Stimulated activated CD4-positive, alpha-beta T cell treated with anti-CD3 and anti-CD28 coated beads, Interleukin-4, amount 100 ng/mL, for 4 hours (primary cell): ENCODE results near the gene HES4.
A peak's percentile ranks its signal among the peaks of the same experiment; 100 is the strongest.
"Not testable (repeated sequence)": the region's sequence is repeated elsewhere in the genome, so short reads cannot be mapped to it uniquely, and the experiment has no call there.

Experiments used
- DNase-seq, 2 experiments: peaks; one replicate each; pipeline ENCODE4 v3.0.0-alpha.2; 2020

HES4 gene

DNA sequence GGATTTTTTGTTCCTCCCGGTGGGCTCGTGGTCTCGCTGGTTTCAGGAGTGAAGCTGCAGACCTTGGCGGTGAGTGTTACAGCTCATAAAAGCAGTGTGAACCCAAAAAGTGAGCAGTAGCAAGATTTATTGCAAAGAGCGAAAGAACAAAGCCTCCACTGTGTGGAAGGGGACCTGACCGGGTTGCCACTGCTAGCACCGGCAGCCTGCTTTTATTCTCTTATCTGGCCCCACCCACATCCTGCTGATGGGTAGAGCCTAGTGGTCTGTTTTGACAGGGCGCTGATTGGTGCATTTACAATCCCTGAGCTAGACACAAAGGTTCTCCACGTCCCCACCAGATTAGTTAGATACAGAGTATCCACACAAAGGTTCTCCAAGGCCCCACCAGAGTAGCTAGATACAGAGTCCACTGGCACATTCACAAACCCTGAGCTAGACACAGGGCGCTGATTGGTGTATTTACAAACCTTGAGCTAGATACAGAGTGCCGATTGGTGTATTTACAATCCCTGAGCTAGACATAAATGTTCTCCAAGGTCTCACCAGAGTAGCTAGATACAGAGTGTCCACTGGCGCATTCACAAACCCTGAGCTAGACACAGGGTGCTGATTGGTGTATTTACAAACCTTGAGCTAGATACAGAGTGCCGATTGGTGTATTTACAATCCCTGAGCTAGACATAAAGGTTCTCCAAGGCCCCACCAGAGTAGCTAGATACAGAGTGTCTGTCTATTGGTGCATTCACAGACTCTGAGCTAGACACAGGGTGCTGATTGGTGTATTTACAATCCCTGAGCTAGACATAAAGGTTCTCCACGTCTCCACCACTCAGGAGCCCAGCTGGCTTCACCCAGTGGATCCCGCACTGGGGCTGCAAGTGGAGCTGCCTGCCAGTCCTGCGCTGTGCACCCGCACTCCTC is 17.8 kb upstream of the HES4 start:
- not testable (repeated sequence) for DNase-seq

DNA sequence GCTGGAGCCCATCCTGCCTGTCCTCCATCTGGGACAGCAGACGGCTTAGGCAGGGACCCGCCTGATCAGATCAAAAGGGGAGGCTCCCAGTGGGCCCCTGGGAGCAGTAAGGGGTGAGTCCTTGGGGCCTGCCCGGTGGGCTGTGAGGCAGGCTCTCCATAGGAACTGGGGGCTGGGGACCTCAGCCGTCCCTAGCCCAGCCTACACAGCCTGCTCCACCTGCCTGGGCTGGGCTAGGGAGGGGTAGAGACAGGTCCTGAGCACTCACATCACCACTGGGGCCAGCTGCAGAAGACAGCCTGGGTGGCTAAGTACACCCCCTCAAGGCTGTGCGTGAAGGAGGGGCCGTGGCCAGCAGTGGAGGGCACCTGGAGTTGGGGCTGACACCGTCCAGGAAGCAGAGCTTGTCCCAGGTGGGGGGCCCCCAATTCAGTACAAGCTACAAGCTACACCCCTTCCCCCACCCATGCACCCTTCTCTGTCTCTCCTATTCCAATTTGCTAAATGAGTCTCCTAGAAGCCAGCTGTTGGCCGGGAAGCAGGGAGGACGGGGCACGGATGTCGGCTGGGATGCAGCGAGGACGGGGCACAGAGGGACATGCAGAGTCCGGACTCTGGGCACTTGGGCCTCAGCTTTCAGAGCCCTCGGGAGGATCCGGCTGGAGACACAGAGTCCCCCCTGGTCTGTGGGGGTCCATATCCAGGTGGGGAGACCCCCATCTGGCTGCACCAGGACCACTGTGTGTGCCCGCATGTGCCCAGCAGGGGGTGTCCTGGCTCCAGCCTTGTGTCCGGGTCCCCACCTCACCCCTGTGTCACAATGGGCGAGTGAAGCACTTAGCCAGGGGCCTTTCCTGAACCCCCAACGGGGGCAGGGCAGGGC is 15.1 kb upstream of the HES4 start:
- no peak for DNase-seq

DNA sequence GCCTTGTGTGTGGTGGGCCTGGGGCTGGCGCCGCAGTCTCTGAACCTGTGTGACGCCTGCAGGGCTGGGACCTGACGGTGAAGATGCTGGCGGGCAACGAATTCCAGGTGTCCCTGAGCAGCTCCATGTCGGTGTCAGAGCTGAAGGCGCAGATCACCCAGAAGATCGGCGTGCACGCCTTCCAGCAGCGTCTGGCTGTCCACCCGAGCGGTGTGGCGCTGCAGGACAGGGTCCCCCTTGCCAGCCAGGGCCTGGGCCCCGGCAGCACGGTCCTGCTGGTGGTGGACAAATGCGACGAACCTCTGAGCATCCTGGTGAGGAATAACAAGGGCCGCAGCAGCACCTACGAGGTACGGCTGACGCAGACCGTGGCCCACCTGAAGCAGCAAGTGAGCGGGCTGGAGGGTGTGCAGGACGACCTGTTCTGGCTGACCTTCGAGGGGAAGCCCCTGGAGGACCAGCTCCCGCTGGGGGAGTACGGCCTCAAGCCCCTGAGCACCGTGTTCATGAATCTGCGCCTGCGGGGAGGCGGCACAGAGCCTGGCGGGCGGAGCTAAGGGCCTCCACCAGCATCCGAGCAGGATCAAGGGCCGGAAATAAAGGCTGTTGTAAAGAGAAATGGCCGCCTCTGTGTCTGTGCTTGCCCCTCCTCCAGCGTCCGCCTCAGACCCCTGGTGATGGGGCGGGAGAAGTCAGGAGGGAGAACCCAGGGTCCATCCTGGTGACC is 14.2 kb upstream of the HES4 start:
- DNase-seq = no peak

GRCh38 chr1:1013105-1013921 is 13.4 kb upstream of the HES4 start, which contains the start of gene ISG15:
ISG15 (plus strand) TSS chr1:1013497; CDS start chr1:1013574, 77 bp downstream.
- DNase-seq = peak; percentile 76 to 91

- DNase-seq = not testable (repeated sequence)
These were observed 12.8 kb upstream of the HES4 start for GRCh38 chr1:1012736-1013104.

- DNase-seq = no peak
These were observed 11.6 kb upstream of the HES4 start for GRCh38 chr1:1011396-1011949.

GRCh38 chr1:1010131-1010530 is 10.2 kb upstream of the HES4 start:
- DNase-seq = not testable (repeated sequence)

GRCh38 chr1:1006305-1007159 is 6.6 kb upstream of the HES4 start:
- no peak for DNase-seq

GRCh38 chr1:1005774-1006304 is 5.9 kb upstream of the HES4 start:
- DNase-seq = no peak

DNA sequence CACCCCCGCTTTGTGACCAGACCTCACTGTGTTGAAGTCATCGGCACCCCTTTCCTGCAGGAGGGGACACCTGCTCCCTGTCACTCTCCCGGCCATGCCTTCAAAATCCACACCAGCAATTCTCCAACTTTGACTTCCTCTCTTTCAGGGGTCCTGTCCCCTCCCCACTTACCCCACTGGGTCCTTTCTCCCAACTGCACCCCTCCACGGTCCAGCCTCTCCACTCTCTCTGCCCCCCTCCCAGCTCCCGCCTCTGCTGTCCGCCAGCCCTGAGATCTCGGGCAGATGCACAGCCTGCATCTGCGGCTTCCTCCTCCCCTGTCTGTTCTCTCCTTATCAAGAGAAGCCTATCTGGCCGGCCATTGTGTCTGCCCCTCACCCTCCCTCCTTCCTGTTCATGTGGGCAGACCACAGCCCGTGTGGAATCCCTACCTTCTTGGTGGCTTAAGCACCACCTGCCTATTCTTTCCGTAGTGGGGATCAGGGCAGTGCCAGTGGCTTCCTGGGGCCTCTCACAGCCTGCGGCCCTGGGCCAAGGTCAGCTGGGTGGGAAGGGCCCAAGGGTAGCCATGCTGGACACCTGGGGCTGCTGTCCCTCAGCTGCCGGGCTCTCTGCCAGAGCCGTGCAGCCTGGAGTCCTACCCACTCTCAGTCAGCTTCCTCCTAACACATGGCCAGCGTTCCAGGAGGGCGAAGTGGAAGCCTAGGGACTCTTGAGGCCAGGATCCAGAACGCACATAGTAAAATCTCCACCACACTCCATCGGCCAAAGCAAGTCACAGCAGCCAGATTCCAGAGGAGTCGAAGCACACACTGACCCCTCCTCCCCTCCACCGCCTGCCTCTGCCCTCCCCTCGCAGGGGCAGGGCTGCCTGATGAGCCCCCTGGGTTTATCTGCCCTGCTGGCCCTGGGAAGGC is 5.1 kb upstream of the HES4 start:
- DNase-seq = no peak

DNA sequence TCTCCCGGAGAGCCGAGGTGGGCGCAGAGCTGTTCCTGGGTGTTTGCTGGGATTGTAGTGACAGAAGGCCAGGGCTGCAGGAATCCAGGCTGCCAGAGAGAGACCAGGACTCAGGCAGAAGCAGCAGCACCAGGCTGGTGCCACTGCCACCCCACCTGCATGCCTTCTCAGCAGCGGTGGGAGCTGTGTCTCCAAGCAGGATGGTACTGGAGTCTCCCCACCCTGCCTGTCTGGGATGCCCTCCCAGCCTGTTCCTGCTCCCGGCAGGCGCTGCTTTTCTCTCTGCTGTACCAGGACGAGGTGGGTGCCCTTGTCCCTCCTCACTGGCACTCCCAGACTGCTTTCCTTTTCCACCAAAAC is 4.5 kb upstream of the HES4 start:
- no peak for DNase-seq

DNA sequence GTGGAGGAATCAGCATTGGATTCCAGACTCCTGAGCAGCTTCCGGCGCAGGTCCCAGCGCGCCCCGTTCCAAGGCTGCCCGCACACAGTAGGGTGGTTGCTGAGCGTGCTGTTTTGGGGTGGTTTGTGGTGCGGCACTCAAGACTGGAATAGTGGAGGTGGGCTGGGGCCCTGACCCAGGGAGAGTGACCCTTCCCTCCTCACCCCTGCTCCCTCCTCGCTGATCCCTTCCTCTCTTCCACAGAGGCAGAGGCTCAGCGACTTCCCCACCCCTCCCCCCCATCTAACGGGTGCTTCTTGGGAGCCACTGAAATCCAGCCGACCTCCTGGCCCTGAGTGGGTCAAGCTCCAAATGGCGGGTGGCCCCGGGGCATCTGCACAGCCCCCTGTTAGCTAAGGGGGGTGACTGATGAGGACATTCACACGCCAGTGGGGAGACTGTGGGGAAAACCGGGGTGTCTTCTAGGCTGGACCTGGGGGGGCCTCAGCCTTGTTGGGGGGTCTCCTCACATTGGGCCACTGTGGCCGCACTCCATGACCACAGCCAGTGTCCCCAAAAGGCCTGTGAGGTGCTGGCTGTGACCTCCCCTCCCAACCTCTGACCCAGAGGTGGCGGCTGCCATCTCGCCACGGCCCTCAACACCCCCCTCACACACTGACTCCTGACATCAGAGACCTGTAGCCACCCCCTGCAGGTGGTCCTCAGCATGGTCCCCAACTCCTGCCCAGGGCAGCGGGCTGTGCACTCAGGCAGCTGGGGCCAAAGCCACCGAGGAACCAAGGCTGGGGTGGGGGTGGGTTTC is 3.9 kb upstream of the HES4 start:
- DNase-seq = no peak

DNA sequence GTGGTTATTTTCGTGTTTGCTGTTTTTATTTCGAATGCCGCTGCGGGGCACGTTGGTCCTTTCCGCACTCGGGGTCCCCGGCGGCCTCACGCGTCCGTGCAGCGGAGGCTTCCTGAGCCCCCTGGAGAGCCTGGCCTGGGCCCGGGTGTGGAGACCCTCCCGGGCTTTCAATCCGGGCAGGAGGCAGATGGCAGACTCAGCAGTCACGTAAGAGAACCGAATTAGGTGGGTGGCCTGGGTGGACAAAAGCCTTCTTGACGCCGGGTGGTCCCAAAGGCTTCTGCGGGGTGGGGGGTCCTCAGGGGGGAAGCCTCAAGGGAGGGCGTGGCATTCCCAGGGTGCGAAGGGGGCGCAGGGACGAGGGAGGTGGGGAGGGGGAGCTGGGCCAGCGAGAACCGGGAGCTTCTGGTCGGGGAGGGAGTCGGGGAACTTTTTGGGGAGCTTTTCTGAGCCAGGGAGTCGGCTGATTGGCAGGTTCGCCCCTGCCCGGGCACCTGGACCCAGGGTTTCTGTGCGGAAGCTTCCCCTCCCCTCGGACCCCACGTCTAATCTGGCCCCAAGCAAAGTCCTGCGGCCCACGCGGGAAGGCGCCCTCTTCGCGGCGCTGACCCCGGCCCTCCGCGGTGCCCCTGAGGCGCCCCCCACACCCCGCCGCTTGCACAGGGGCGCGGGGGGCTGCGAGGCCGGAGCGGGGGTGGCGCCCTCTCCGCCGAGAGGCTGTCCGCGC is 1.3 kb upstream of the HES4 start:
- no peak for DNase-seq

DNA sequence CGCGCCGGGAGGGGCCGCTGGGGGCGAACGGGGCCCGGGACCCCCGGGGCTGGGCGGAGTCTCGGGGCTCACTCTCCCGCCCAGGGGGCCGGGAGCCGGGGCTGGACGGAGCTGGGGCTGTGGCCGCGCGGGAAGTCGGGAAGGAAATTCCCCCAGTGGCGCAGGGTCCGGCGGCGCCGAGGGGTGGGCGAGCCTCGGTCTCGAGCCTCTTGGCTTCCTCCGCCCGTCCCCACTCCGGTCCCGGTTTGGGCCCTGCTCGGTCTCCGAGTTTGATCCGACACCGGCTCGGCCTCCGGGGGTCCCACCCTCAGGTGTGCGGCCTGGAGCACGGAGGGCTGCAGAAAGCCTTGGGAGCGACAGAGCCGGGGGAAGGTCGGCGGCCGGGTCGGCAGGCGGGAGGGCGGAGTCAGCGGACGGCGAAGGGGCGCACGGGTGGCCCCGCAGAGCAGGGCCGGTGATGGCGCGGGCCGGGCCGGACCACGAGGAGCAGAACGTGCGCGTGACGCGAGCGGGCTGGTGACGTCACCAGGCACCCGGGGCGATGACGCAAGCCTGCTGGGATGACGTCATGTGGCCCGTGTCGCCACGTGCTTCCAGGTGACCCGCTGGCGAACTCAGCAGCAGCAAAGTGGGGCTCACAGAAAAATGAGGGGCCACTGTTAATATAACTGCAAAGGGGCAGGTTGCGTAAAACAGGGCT is 610 bp upstream of the HES4 start:
- peak; percentile 69 to 76 for DNase-seq

- no peak for DNase-seq
These were observed 737 bp downstream of the HES4 start for GRCh38 chr1:998995-999724.

DNA sequence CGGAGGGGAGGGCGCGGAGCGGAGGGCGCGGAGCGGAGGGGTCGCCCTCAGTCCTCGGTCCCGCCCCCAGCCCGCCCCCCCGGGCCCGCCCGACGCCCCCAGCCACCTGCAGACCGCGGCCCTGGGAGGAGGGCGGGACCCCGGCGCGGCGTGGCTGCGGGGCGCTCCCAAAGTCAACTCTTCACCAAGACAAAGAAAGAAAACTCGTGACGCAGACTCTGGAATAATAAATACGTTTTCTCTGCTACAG is 1.2 kb downstream of the HES4 start:
- no peak for DNase-seq
